Liver (tissue), 3 donors: ENCODE measurements around the gene MDC1.

Experiments
- ATF3 ChIP-seq: IDR thresholded peaks from 2 replicates; pipeline ENCODE4 v1.6.1; 2016; ENCODE audit warnings: antibody characterized with exemption
- FOXA1 ChIP-seq: IDR thresholded peaks from 2 replicates; pipeline ENCODE4 v1.6.1; 2016; ENCODE audit warnings: antibody characterized with exemption
- GABPA ChIP-seq, 2 donors: IDR thresholded peaks in 1 of 2; conservative IDR thresholded peaks in 1 of 2; 2 replicates each; pipeline ENCODE4 v1.6.1; 2016; ENCODE audit warnings: antibody characterized with exemption in 2 of 2, mild to moderate bottlenecking in 1 of 2, moderate library complexity in 1 of 2
- JUND ChIP-seq, 2 donors: IDR thresholded peaks; 2 replicates each; pipeline ENCODE4 v1.6.1; 2016; ENCODE audit warnings: antibody characterized with exemption in 2 of 2
- NR2F2 ChIP-seq: IDR thresholded peaks from 2 replicates; pipeline ENCODE4 v1.6.1; 2016; ENCODE audit warnings: antibody characterized with exemption
- RAD21 ChIP-seq, 2 donors: IDR thresholded peaks; 2 replicates each; pipeline ENCODE4 v1.6.1; 2016; ENCODE audit warnings: antibody characterized with exemption in 2 of 2, mild to moderate bottlenecking in 2 of 2
- REST ChIP-seq: IDR thresholded peaks from 2 replicates; pipeline ENCODE4 v1.6.1; 2016; ENCODE audit warnings: antibody characterized with exemption, mild to moderate bottlenecking
- RXRA ChIP-seq, 2 donors: IDR thresholded peaks; 2 replicates each; pipeline ENCODE4 v1.6.1; 2017 to 2018; ENCODE audit warnings: antibody characterized with exemption in 2 of 2, mild to moderate bottlenecking in 1 of 2
- SP1 ChIP-seq: IDR thresholded peaks from 2 replicates; pipeline ENCODE4 v1.6.1; 2018; ENCODE audit warnings: antibody characterized with exemption, mild to moderate bottlenecking
- TAF1 ChIP-seq: conservative IDR thresholded peaks from 2 replicates; pipeline ENCODE4 v1.6.1; 2016; ENCODE audit warnings: antibody characterized with exemption, mild to moderate bottlenecking
- ZBTB33 ChIP-seq: IDR thresholded peaks from 2 replicates; pipeline ENCODE4 v1.6.1; 2016; ENCODE audit warnings: antibody characterized with exemption
- TF ChIP-seq, protein P1 (sequence below): fragments of 150-350 bp; IDR thresholded peaks from 2 replicates; pipeline ENCODE4 v1.5.1; 2017; ENCODE audit warnings: improper control_type of control experiment, low read depth, low read length; ENCODE audit not compliant: missing input control
- TF ChIP-seq, protein P2 (sequence below): IDR thresholded peaks from 2 replicates; pipeline ENCODE4 v1.6.1; 2016; ENCODE audit warnings: antibody characterized with exemption
- donor health status: healthy.
- donor health status: healthy.

DNA sequence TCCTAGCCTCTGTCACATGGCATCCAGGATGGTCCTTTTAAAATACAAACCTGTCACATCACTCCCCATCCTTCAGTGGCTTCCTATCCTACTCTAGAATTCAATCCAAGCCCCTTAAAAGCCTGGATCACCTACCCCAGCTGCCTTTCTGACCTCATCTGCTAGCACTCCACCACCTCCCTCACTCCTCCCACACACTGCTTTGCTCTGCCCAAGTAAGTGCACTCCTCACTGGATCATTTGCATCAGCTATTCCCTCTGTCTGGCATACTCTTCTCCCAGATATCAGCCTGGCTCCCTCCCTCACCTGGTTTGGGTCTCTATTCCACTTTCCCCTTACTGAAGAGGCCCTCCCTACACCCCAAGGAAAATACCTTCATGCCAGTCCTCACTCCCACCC lies 59.6 kb downstream of the MDC1 start:
- TF ChIP-seq, protein P1, sequence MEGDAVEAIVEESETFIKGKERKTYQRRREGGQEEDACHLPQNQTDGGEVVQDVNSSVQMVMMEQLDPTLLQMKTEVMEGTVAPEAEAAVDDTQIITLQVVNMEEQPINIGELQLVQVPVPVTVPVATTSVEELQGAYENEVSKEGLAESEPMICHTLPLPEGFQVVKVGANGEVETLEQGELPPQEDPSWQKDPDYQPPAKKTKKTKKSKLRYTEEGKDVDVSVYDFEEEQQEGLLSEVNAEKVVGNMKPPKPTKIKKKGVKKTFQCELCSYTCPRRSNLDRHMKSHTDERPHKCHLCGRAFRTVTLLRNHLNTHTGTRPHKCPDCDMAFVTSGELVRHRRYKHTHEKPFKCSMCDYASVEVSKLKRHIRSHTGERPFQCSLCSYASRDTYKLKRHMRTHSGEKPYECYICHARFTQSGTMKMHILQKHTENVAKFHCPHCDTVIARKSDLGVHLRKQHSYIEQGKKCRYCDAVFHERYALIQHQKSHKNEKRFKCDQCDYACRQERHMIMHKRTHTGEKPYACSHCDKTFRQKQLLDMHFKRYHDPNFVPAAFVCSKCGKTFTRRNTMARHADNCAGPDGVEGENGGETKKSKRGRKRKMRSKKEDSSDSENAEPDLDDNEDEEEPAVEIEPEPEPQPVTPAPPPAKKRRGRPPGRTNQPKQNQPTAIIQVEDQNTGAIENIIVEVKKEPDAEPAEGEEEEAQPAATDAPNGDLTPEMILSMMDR = no peak
- TF ChIP-seq NR2F2 (no peak), ATF3 (no peak), FOXA1 (no peak), GABPA (IDR thresholded peaks at IDR 0.05 in 1 of 2, conservative IDR thresholded peaks at IDR 0.05 in 1 of 2) (no peak), ZBTB33 (no peak), REST (no peak), RAD21 (IDR thresholded peaks at IDR 0.05) (no peak), JUND (IDR thresholded peaks at IDR 0.05) (no peak), TAF1 (no peak), SP1 (no peak), RXRA (IDR thresholded peaks at IDR 0.05) (no peak)
- TF ChIP-seq, protein P2, sequence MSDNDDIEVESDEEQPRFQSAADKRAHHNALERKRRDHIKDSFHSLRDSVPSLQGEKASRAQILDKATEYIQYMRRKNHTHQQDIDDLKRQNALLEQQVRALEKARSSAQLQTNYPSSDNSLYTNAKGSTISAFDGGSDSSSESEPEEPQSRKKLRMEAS = no peak
